ENCODE measurements around the gene DNAAF2. TPM values are rescaled to one million over a fixed set of nuclear protein-coding genes. Genes with fewer than 3 reads are reported as not detected.

The DNAAF2 gene
- total and polyA plus RNA-seq, 2 of the 13 experiments (the other 11 are each of a cell fraction or from before 2014, with no cell fraction given) = 6.1 to 13.6 TPM

DNA sequence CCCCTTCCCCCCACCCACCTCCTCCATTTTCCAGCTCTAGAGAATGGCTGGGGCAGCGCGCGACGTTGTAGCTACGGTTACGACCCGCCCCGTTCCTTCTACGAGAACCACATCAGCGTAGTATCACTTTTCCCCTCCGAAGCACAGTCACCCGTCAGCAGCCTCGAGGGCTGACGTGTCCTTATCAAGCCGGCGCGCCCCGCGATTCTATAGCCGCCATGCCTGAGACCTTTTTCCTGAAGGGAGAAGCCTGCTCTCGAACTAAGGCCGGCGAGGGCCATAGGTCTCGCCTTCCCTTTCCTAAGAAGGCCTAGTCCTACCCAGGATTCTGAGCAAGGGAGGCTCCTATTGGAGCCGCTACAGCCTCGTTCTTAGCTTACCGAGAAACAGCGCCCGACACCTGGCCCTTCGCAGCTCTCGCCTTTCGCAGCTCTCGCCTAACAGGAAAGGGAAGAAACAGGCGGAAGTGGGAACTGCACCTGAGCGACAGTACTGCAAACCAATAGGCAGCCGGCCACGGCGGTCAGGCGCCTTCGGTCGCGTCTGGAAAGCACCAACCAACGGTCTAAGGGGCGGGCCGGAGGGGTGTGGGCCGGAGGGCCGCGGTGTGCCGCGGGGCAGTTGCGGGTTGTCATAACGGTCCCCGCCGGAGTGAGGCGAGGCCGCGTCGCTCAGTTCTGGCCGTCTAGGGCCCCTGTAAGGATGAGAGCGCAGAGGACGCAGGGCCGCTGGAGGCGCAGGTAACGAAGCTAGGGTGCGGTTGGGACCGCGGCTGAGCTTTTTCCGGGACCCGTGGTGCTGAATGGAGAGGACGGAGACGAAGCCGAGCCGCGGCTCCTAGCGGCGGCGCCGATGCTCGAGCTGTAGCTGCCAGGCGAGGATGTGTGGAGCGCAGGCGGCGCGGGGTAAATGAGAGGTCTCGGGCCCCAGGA, 14.6 kb downstream of the DNAAF2 start, which contains the start of the genes MGAT2 and RPL36AL (continued):
- TF ChIP-seq, protein P1, sequence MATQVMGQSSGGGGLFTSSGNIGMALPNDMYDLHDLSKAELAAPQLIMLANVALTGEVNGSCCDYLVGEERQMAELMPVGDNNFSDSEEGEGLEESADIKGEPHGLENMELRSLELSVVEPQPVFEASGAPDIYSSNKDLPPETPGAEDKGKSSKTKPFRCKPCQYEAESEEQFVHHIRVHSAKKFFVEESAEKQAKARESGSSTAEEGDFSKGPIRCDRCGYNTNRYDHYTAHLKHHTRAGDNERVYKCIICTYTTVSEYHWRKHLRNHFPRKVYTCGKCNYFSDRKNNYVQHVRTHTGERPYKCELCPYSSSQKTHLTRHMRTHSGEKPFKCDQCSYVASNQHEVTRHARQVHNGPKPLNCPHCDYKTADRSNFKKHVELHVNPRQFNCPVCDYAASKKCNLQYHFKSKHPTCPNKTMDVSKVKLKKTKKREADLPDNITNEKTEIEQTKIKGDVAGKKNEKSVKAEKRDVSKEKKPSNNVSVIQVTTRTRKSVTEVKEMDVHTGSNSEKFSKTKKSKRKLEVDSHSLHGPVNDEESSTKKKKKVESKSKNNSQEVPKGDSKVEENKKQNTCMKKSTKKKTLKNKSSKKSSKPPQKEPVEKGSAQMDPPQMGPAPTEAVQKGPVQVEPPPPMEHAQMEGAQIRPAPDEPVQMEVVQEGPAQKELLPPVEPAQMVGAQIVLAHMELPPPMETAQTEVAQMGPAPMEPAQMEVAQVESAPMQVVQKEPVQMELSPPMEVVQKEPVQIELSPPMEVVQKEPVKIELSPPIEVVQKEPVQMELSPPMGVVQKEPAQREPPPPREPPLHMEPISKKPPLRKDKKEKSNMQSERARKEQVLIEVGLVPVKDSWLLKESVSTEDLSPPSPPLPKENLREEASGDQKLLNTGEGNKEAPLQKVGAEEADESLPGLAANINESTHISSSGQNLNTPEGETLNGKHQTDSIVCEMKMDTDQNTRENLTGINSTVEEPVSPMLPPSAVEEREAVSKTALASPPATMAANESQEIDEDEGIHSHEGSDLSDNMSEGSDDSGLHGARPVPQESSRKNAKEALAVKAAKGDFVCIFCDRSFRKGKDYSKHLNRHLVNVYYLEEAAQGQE (IDR thresholded peaks at IDR 0.05; ENCODE audit: borderline replicate concordance in 1 of 2, low read depth in 1 of 2, low read length in 2 of 2) = peak in 1 of 2 experiments; percentile 50; a peak in 1 of 4 replicates
- no peak for TF ChIP-seq ZNF816 (CRISPR knock-in tag; IDR thresholded peaks at IDR 0.05; ENCODE audit: borderline replicate concordance)
- TF ChIP-seq TCF12 (IDR thresholded peaks at IDR 0.05) = no peak
- TF ChIP-seq TCF12 (CRISPR knock-in tag; IDR thresholded peaks at IDR 0.05) = no peak
- no peak; the same call in none of the 2 replicates for TF ChIP-seq ZFYVE20 (CRISPR knock-in tag; IDR thresholded peaks at IDR 0.05; ENCODE audit: borderline replicate concordance, low read depth)
- TF ChIP-seq, protein P2, sequence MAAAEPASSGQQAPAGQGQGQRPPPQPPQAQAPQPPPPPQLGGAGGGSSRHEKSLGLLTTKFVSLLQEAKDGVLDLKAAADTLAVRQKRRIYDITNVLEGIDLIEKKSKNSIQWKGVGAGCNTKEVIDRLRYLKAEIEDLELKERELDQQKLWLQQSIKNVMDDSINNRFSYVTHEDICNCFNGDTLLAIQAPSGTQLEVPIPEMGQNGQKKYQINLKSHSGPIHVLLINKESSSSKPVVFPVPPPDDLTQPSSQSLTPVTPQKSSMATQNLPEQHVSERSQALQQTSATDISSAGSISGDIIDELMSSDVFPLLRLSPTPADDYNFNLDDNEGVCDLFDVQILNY (CRISPR knock-in tag; conservative IDR thresholded peaks at IDR 0.05) = no peak; the same call in 1 of the 2 replicates
- no peak; the same call in 1 of the 2 replicates for TF ChIP-seq ZFAT (CRISPR knock-in tag; conservative IDR thresholded peaks at IDR 0.05)
- TF ChIP-seq MTA3 (CRISPR knock-in tag; IDR thresholded peaks at IDR 0.05) = no peak
- peak; percentile 76 for TF ChIP-seq THAP11 (CRISPR knock-in tag; IDR thresholded peaks at IDR 0.05)
- peak; percentile 91 for TF ChIP-seq ZFX (CRISPR knock-in tag; IDR thresholded peaks at IDR 0.05; ENCODE audit: low read depth)
- peak; percentile 93 for TF ChIP-seq ELF3 (CRISPR knock-in tag; IDR thresholded peaks at IDR 0.05)
- TF ChIP-seq, protein P3, sequence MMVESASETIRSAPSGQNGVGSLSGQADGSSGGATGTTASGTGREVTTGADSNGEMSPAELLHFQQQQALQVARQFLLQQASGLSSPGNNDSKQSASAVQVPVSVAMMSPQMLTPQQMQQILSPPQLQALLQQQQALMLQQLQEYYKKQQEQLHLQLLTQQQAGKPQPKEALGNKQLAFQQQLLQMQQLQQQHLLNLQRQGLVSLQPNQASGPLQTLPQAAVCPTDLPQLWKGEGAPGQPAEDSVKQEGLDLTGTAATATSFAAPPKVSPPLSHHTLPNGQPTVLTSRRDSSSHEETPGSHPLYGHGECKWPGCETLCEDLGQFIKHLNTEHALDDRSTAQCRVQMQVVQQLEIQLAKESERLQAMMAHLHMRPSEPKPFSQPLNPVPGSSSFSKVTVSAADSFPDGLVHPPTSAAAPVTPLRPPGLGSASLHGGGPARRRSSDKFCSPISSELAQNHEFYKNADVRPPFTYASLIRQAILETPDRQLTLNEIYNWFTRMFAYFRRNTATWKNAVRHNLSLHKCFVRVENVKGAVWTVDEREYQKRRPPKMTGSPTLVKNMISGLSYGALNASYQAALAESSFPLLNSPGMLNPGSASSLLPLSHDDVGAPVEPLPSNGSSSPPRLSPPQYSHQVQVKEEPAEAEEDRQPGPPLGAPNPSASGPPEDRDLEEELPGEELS (CRISPR knock-in tag; IDR thresholded peaks at IDR 0.05) = 0 out of 2 replicates have a peak, but pooled peaks have one; percentile 35
- TF ChIP-seq ZNF792 (CRISPR knock-in tag; IDR thresholded peaks at IDR 0.05) = peak; percentile 26; the same call in 1 of the 2 replicates
- TF ChIP-seq FOSL1 (CRISPR knock-in tag; IDR thresholded peaks at IDR 0.05; ENCODE audit: borderline replicate concordance) = 0 out of 2 replicates have a peak, but pooled peaks have one; percentile 5
- TF ChIP-seq GFI1 (CRISPR knock-in tag; IDR thresholded peaks at IDR 0.05; ENCODE audit: borderline replicate concordance) = no peak
- no peak for TF ChIP-seq HOXA9 (CRISPR knock-in tag; IDR thresholded peaks at IDR 0.05; ENCODE audit: borderline replicate concordance)
- no peak for TF ChIP-seq ZFP1 (CRISPR knock-in tag; IDR thresholded peaks at IDR 0.05)
- TF ChIP-seq ZNF558 (CRISPR knock-in tag; IDR thresholded peaks at IDR 0.05; ENCODE audit: borderline replicate concordance) = no peak
- TF ChIP-seq SIN3B (IDR thresholded peaks at IDR 0.05; ENCODE audit: low read length) = 0 out of 2 replicates have a peak, but pooled peaks have one; percentile 25
- no peak for TF ChIP-seq SMARCC2 (IDR thresholded peaks at IDR 0.05)
- TF ChIP-seq NFE2L1 (CRISPR knock-in tag; IDR thresholded peaks at IDR 0.05; ENCODE audit: borderline replicate concordance) = no peak
- peak; percentile 66 for TF ChIP-seq HDAC1 (CRISPR knock-in tag; IDR thresholded peaks at IDR 0.05)
- TF ChIP-seq ZNF619 (CRISPR knock-in tag; IDR thresholded peaks at IDR 0.05) = no peak
